ENCODE results near the gene SLC12A5. TPM values are rescaled to one million over a fixed set of nuclear protein-coding genes. Genes with fewer than 3 reads are reported as not detected.

SLC12A5 gene
- total and polyA plus RNA-seq, 2 donors (not counting 1 experiment from before 2014, with no cell fraction given): 0.32 TPM; not detected in 1

- Histone ChIP-seq H3K4me3 (ENCODE audit: control extremely low read depth in 1 of 5, extremely low read depth in 1 of 5, insufficient read depth in 1 of 5, low read depth in 2 of 5, low read length in 4 of 5) (no peak overlapping the region), H3K36me3 (replicated peaks in 1 of 2; ENCODE audit: control extremely low read depth in 1 of 2, control insufficient read depth in 1 of 2, extremely low read depth in 1 of 2, insufficient read depth in 2 of 2, low read length in 1 of 2) (no peaks in the 10 kb centered on the region), H3K9me3 (ENCODE audit: control extremely low read depth in 1 of 3, control insufficient read depth in 2 of 3, insufficient read depth in 1 of 3, low read length in 2 of 3) (peaks cover 0 to 9% (median 0%) of the 10 kb centered on the region in 3 donors), H3K9ac (ENCODE audit: low read length) (no peak overlapping the region), H3K27me3 (replicated peaks in 1 of 4; ENCODE audit: control extremely low read depth in 1 of 4, control insufficient read depth in 3 of 4, insufficient read depth in 4 of 4, low read length in 3 of 4) (peaks cover 0 to 30% (median 7%) of the 10 kb centered on the region in 4 experiments), H3K4me2 (replicated peaks; ENCODE audit: low read depth, low read length, poor library complexity, severe bottlenecking) (no peak overlapping the region), H4K20me1 (ENCODE audit: control insufficient read depth, insufficient read depth, low read length, poor library complexity, severe bottlenecking) (no peaks in the 10 kb centered on the region), H3K27ac (ENCODE audit: low read length in 2 of 2) (no peak overlapping the region), H3K79me2 (ENCODE audit: control insufficient read depth, insufficient read depth, low read length) (no peaks in the 10 kb centered on the region), H2AFZ (ENCODE audit: insufficient read depth, low read depth, low read length, poor library complexity, severe bottlenecking) (no peak overlapping the region), H3K4me1 (ENCODE audit: control insufficient read depth in 2 of 2, insufficient read depth in 2 of 2, low read length in 2 of 2) (peaks cover 7 to 14% of the 10 kb centered on the region in 2 donors)
- POLR2A ChIA-PET: no interaction called here
- H3K4me1 Mint-ChIP-seq: peaks cover 10% of the 10 kb centered on the region
- no peaks in the 10 kb centered on the region for H3K9me3 Mint-ChIP-seq (ENCODE audit: insufficient read depth)
- CTCF ChIA-PET: interaction anchor here (0.7 to 6.9 kb wide), 3 partner anchors 11 to 157 kb away, joined by 3 to 84 read pairs (median 4); no protein-coding TSS in a partner anchor
- H3K27me3 Mint-ChIP-seq: peaks cover 13% of the 10 kb centered on the region
- H3K4me3 Mint-ChIP-seq: no peak overlapping the region
- H3K27ac Mint-ChIP-seq: no peak overlapping the region
- DNase-seq: no peak
- no peak for TF ChIP-seq CTCF (IDR thresholded peaks at IDR 0.05)
- no peak for TF ChIP-seq EZH2 (IDR thresholded peaks at IDR 0.05; ENCODE audit: borderline replicate concordance, insufficient read depth, low read depth, low read length, poor library complexity, severe bottlenecking)
- intact Hi-C loops (cut with micrococcal nuclease): no loop called here
- no peak for ATAC-seq (ENCODE audit: low read depth)
- WGBS (ENCODE audit: insufficient coverage): 78% methylated on average over 3 of the region's 3 CpGs
These were observed 37.4 kb upstream of the SLC12A5 start for GRCh38 chr20:45991616-45992015.

- 83% methylated on average over 8 of the region's 12 CpGs for WGBS (ENCODE audit: insufficient coverage)
- H3K9ac ChIP-seq (ENCODE audit: low read length): no peak overlapping the region
- H3K4me3 ChIP-seq (ENCODE audit: control extremely low read depth in 1 of 5, extremely low read depth in 1 of 5, insufficient read depth in 1 of 5, low read depth in 2 of 5, low read length in 4 of 5): no peak overlapping the region
- H3K27me3 Mint-ChIP-seq: peaks cover 22% of the 10 kb centered on the region
- intact Hi-C loops (cut with micrococcal nuclease): no loop called here
- H3K79me2 ChIP-seq (ENCODE audit: control insufficient read depth, insufficient read depth, low read length): no peaks in the 10 kb centered on the region
- POLR2A ChIA-PET: no interaction called here
- H3K9me3 Mint-ChIP-seq (ENCODE audit: insufficient read depth): no peaks in the 10 kb centered on the region
- peaks cover 12 to 18% of the 10 kb centered on the region in 2 donors for H3K4me1 ChIP-seq (ENCODE audit: control insufficient read depth in 2 of 2, insufficient read depth in 2 of 2, low read length in 2 of 2)
- H2AFZ ChIP-seq (ENCODE audit: insufficient read depth, low read depth, low read length, poor library complexity, severe bottlenecking): no peak overlapping the region
- H3K4me1 Mint-ChIP-seq: peaks cover 22% of the 10 kb centered on the region
- CTCF ChIA-PET: no interaction called here
- no peak overlapping the region for H3K4me3 Mint-ChIP-seq
- peaks cover 0 to 24% (median 2%) of the 10 kb centered on the region in 4 experiments for H3K27me3 ChIP-seq (replicated peaks in 1 of 4; ENCODE audit: control extremely low read depth in 1 of 4, control insufficient read depth in 3 of 4, insufficient read depth in 4 of 4, low read length in 3 of 4)
- H3K36me3 ChIP-seq (replicated peaks in 1 of 2; ENCODE audit: control extremely low read depth in 1 of 2, control insufficient read depth in 1 of 2, extremely low read depth in 1 of 2, insufficient read depth in 2 of 2, low read length in 1 of 2): no peaks in the 10 kb centered on the region
- H3K27ac Mint-ChIP-seq: no peak overlapping the region
- no peak for TF ChIP-seq CTCF (IDR thresholded peaks at IDR 0.05)
- TF ChIP-seq EZH2 (IDR thresholded peaks at IDR 0.05; ENCODE audit: borderline replicate concordance, insufficient read depth, low read depth, low read length, poor library complexity, severe bottlenecking): no peak
- no peak overlapping the region for H3K4me2 ChIP-seq (replicated peaks; ENCODE audit: low read depth, low read length, poor library complexity, severe bottlenecking)
- H3K9me3 ChIP-seq (ENCODE audit: control extremely low read depth in 1 of 3, control insufficient read depth in 2 of 3, insufficient read depth in 1 of 3, low read length in 2 of 3): peaks cover 0 to 5% (median 0%) of the 10 kb centered on the region in 3 donors
- H3K27ac ChIP-seq (ENCODE audit: low read length in 2 of 2): no peak overlapping the region
- no peaks in the 10 kb centered on the region for H4K20me1 ChIP-seq (ENCODE audit: control insufficient read depth, insufficient read depth, low read length, poor library complexity, severe bottlenecking)
- DNase-seq: no peak
- no peak for ATAC-seq (ENCODE audit: low read depth)
These were observed 35.6 kb upstream of the SLC12A5 start for GRCh38 chr20:45993197-45993951.
